Hematopoietic multipotent progenitor cell treated with erythropoietin and hydrocortisone succinate and interleukin-3 and kit ligand, for 6 days (in vitro differentiated cells): ENCODE measurements around the gene WNT9B.

Experiments
- DNase-seq: peaks from one replicate; pipeline ENCODE4 v3.0.0-alpha.2; 2015

The WNT9B gene, protein sequence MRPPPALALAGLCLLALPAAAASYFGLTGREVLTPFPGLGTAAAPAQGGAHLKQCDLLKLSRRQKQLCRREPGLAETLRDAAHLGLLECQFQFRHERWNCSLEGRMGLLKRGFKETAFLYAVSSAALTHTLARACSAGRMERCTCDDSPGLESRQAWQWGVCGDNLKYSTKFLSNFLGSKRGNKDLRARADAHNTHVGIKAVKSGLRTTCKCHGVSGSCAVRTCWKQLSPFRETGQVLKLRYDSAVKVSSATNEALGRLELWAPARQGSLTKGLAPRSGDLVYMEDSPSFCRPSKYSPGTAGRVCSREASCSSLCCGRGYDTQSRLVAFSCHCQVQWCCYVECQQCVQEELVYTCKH

DNA sequence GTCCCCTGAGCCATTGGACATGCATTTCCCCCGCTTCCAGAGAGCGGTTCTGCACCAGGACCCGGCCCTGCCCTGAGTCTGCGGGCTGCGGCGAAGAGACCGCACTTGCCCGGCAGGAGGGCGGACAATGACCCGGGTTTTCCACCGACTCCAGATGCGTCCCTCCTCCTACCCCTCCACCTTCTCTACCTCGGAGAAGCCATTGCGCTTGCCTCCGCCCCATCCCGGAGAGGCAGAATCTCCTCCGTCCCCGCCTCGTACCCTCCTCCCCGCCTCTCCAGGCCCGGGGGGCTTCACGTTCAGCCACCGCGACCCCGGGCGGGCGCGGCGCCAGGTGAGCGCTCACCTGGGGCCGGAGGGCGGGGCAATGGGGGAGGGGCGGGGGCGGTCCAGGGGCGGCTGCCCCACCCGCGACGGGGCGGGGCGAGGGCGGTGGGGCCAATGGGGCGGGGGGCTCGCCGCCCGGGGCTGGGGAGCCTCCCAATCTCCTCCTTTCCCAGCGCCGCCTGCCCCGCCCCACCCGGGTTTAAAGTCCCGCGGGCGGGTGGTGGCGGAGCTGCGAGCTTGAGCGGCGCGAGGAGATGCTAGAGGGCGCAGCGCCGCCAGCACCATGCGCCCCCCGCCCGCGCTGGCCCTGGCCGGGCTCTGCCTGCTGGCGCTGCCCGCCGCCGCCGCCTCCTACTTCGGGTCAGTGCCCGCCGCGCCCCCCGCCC, at the start of gene WNT9B:
WNT9B (plus strand) TSS at position 555 of the 713 bp plus-strand sequence; CDS start at position 611, 56 bp downstream.
- DNase-seq: peak; percentile 38

DNA sequence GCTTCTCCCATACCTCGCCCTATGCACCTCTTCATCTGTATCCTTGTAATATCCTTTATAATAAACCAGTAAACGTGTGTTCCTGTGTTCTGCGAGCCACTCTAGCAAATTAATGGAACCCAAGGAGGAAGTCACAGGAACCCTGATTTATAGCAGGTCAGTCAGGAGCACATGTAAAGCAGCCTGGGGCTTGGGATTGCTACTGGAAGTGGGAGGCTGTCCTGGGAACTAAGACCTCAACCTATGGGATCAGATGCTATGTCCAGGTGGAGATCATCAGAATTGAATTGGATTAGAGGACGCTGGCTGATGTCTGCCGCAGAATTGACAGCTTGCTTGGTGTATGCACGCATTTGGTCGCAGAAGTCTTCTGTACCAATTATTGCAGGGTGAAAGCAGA, 48.6 kb upstream of the WNT9B start:
- no peak for DNase-seq

DNA sequence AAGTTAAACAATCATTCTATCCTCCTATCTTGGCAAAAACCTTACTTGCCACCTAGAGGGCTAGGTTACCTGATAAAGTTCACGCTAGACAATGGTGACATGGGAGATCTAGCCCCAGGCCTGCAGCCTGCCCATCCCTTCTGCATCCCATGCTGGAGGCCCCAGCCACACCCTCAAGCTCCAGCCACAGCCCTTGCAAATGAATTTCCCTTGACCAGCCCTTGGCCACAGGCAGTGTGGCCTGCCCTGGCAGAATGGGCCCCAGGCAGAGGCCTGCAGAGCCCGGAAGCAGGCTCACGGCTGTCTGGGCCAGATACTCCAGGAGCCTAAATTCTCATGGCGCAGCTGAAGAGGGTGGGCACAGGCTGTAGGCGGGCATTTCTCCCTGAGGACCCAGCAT, 47.8 kb upstream of the WNT9B start:
- no peak for DNase-seq

DNA sequence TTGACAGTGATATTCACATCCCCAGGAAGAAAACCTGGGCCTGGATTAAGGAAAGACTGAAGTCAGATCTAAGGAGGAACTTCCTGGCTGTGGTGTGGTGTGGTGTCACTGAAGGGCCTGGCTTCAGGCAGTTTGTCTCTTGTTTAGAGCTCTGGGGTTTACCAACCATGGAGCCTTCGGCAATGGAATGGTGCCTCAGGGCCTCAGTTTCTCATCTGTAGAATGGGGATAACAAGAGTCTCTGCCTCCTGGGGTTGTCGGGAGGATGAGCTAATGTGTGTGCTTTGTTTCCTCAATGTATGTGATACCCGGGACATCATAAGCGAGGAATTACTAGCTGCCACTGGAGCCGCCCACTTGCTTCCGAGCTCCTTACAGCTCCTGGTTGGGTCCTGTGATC, 45.6 kb upstream of the WNT9B start:
- DNase-seq: no peak

DNA sequence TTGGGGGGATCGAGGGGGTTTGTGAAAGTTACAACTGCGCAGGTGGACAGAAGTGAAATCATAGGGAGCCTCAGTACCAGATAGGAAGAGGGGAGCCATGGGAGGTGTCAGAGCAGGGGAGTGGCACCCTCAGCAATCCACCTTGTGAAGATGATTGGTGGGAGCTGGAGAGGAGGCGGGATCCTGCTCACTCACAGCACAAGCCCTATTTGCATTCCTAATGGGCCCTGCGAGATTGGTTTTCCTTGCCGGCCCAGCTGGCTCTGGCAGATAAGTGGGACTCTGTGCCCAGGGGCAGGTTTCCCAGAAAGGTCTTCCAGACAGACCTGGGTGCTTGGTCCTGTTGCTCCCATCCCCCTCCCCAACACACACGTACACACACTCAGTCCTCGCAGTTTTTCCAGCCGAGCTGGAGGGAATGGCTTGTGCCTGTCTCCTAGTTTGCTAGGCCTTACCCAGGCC, 42.2 kb upstream of the WNT9B start:
- DNase-seq: peak; percentile 39

DNA sequence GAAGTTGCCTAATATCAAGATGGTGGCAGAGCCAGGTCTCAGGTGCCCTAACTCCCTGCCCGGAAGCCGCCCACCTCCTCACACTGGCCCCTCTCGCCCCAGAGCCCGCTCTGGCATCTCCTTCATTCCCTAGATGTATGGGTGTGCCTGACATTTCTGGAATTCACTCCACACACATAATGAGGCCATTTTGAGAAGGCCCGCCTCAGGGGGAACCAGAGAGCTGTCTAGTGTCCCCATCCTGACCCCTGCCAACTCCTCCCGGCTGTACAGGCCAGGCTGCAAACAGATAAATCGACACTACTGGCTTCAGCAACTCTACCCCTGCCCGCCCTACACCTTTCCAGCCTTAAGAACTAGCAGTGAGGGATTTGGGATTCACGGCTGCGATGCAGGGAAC, 40.5 kb upstream of the WNT9B start:
- DNase-seq: no peak

DNA sequence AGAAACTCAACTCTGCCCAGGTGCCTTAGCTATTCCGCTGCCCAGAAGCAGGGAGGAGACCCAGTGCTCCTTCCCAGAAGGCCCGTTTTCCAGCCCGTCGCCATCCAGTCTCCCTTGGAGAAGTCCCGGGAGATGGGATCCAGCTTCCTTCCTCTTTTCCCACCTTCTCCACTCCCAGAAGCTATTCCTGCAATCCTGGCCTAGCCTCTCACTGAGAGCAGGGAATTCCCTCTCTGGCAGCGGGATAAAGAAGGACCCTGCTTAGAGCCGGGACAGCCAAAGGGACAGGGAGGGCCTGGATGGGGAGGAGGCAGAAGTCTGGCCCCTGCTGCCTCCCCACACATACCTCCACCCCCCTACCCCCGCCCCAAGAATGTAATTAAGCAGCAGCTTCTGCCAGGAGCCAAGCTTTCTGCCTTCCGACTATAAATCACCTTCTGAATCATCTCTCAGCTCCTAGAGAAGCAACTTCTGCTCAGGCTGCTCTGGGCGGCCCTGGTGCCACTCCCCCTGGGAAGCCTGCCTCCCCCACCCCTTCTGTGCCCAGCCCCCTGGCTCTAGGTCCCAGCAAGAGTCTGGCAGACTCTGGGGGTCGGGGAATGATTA, 39.3 kb upstream of the WNT9B start:
- no peak for DNase-seq

DNA sequence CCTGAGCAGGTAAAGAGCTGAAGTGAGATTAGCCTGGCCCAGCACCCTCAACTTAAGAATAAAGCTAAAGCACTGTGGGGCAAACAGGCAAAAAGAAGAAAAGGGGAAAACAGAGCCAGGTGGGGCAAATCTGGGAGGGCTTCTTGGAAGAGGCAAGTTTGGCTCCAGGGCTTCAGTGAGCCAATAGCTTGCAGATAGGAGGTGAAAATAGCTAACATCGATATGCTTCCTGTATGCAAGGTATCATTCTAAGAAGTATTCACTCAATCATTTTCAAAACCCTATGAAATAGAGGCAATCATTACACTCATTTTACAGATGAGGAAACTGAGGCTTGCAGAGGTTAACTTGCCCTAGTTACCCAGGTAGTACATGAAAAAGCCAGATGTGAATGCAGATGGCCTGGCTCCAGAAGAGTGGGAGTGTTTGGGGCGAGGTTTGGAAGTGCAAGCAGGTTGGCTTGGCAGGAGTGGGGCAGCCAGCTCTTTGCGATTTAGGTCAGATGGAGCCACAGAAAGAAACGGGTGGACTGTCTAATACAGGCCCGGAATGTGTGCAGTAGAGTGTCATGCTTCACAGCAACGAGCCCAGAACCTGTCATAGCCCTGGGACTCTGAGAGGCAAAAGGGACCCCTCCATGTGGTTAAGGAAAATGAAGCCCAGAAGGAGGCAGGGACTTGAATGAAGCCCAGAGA, 38.6 kb upstream of the WNT9B start:
- no peak for DNase-seq

DNA sequence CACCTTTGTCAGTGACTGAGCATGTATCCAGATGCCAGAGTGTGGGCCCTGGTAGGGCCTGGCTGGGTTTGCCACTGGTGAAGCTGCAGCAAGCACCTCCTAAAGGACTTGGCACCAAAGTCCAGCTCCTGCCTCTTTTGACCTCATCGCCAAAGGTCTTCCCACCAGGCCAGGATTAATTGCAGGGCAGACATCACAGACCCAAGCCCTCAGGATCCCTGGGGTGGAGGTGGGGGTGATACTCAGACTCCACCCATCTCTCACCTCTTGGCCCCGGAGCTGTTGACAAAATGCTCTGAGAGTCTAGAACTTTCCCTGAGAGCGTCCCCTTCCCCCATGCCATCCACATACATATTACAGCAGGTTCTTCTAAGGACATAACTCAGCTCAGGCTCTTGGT, 37.5 kb upstream of the WNT9B start:
- DNase-seq: no peak

DNA sequence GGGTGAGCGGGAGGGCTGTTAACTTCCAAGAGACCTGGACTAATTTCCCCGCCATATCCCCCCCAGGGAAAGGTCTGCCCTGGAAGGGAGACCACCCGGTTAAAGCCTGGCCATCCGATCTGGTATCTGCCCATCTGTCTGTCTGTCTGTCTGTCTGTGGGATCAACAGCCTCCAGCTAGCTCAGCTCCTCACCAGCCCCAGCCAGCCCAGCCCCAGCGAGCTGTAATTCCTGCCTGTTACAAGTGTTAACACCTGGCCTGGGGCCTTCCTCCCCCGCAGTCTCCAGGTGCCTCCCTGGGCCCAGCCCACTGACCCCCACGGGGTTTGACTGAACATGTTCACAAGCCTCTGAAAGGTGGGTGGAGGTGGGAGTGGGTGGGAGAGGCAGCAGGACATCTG, 36.9 kb upstream of the WNT9B start:
- no peak for DNase-seq

DNA sequence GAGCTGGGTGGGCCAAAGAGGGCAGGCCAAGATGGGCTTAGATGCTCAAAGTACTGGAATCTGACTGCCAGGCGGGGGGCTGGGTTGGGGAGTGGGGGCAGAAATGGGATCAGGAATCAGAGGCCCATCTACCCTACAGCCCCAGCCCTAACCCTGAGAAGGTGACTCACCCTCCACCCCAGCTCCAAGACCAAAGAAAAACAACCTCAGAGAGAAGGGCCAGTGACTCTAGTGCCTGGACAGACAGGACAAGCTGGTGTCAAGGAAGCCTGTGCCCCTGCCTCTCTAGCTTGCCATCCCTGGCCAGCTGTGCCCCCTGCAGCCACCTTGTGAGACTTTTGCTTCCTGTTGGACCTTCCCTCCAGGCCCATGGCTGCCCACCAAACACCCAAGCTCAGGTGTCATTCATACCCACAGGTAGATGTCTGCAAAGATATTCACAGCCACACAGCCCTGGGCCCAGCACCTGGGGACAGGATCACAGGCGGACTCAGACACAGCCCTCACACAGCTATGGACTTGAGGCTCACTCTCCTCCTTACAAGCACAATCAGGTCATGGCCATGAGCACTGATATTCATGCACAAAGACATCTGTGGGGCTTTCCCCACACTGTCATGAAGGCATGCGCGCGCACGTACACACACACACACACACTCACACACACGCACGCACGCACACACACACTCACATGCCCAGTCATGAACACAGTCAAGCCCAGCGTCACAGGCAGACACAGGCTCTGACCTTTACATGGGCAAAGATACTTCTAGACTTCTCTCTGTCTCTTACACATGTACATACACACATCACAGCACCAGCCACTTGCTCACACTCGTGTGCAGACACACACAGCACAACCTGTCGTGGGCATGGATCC, 35.7 kb upstream of the WNT9B start:
- no peak for DNase-seq

DNA sequence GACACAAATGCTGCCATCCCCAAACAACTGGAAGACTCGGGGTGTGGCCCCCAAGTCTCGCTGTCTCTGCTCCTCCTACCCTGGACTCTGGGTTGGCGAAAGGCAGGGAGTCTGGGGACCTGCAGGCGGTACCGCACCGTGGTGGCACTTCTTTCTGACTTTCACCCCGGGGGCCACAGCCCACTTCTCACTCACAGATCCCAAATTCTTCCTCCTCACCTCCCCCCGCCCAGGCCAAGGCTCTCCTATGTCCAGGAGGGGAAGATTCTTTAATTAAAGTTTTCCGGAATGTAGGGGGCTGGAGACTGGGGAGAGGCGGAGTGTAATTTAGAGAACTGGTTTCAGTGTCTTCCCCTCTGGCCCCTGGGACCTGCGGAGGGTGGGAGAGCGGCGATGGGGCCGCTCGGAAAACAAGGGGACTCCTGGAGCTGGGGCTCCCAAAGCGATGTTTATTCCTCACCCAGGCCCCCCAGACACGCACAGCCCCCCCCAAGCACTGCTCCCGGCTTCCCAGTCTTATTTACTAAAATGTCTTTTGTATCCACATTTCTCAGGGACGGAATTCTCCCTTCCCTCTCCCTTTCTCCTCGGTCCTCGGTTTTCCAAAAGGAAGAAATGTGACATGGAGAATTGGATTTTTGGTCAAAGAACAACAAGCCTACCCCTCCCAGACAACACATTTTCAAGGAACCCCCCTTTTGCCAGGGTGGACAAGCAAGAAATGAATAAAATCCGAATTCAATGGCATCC, 34.1 kb upstream of the WNT9B start:
- DNase-seq: no peak

DNA sequence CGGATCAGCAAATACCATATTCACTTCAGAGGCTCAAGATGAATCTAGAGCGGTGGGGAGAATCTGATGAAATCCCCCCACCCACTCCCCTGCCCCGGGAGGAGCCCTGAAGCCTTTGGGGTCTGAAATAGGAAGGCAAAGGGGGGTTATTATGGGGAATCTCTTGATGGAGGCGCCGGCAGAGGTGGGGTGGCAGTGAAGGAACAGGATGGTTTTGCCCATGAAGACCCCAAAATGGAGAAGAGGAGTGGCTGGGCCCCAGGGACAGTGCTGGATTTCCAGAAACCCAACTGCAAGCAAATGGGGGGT, 33.5 kb upstream of the WNT9B start:
- no peak for DNase-seq

DNA sequence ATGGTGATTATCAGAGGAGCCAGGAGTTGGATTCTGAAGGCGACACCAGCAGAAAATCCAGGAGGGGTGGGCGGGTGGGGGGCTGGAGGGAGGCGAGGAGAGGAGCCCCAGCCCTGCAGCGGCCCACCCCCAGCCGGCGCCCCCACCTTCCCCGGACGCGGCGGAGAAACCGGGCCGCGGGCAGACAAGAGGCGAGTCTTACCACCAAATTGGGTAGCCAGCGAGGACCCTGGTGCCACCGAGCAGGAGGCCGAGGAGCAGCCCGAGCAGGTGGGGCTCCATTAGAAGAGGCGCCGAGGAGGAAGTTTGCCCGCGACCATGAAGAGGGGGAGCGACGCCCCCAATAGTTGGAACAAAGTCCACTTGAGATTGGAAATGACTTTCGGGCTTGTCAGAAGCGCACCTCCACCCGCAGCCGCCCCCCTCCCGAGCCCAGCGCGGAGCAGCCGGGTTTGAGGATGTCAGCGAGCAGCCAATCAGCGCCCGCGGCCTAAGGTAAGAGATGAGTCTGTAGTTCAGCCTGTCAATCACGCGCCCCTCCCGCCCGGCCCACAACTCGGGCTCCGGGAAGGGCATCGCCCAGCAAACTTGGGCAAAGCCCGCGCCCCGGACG, 33.0 kb upstream of the WNT9B start, which contains the start of gene WNT3:
WNT3 (minus strand) TSS at position 377 of the 613 bp plus-strand sequence; CDS start at position 282, 95 bp downstream.
- DNase-seq: peak; percentile 49

DNA sequence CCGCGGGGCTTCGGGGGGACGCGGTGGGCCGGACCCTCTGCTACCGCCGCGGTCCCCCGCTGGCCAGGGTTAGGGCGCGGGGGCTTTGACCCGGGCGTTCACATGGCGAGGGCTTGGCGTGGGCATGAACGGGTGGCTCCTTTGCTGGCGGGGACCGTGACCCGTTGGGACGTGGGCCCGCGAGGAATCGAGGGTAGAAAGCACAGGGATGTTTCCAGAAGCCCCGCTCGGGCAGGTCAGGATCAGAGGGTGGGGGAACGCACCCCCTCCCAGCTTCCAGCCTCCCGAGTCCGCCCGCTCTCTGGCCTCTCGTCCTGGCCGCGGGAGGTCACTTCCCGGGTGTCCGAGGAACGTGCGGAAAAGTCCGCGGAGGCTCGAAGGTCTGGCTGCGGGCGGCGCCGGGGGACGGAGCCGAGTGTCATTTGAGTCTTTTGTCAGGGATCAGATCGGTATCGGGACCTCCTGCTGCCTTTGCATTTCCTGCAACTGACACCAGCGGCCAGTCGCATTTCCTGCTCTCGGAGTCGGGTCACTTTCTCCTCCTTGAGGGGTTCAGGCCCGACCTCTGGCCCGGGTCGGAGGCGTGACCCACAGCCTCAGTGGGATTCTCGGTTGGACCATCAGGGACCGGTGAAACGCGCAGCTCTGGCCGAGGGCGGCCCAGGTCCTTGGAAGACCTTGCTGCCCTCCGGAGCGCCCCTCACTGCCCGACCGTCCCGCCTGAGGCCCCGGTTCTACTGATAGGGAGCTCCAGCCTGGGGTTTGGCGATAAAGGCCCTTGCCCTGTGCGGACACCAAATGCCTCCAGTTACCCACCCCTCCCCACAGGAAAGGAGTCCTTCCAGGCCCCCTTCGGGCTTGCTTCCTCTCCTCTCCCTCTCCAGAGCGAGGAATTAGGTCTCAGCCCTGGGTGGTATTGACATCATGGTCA, 32.2 kb upstream of the WNT9B start:
- DNase-seq: peak; percentile 66

DNA sequence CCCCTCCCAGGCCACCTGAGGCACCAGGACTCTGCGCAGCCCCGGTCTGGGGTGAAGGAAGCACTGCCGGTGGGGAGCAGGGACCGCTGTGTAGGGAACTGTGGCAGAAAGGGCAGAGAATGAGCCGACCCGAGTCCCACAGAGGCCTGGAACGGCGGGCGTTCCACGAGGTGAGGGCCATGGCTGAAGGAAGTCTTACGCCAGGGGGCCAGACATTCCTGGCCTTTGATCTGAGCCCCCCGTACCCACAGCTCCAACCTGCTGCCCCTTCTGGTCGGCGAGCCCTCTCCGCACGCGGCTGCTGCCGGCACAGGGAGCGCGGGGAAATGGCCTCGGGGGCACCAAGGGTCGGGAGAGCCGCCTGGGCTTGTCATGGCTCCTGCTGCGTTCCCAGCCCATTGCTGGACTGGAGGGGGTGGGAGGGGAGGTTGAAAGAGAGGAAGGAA, 31.5 kb upstream of the WNT9B start:
- DNase-seq: no peak

DNA sequence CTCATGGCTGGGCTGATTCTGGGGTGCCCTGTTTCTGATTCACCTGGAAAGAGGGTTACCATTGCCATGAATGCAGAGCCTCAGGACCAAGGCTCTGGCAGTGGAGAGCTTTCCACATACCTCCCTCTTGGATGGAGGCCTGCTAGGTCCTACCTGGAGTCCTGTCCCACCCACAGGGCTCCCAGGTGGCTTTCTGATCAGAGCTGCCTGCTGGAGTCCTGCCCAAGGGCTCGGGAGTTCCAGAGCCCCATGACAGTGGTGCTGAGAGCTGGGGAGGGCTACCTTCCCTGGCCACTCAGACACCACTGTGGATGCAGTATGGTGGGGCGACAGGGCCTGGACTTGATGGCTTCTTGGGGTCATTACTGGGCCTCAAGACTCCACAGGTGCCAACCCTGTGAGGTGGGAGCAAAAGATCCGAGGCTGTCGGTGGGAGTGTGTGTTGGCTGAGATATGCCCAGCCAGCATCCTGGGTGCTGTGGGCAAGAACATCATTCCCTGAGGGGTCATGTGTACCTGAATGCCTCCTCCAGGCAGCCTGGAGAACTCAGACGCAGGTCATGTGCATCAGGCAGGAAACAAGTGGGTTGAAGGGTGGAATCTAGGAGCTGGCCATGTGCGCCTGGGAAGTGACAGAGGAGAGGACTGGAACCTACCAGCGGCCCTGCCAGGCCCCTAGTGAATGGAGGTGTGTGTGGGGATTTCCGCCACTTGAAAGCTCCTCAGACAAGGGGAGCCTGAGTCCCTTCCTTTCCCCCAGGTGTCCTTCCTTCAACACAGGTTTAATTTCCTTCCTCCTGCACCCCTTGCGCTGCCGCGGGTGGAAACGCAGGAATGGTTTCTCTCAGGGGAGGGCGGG, 30.6 kb upstream of the WNT9B start:
- DNase-seq: no peak

DNA sequence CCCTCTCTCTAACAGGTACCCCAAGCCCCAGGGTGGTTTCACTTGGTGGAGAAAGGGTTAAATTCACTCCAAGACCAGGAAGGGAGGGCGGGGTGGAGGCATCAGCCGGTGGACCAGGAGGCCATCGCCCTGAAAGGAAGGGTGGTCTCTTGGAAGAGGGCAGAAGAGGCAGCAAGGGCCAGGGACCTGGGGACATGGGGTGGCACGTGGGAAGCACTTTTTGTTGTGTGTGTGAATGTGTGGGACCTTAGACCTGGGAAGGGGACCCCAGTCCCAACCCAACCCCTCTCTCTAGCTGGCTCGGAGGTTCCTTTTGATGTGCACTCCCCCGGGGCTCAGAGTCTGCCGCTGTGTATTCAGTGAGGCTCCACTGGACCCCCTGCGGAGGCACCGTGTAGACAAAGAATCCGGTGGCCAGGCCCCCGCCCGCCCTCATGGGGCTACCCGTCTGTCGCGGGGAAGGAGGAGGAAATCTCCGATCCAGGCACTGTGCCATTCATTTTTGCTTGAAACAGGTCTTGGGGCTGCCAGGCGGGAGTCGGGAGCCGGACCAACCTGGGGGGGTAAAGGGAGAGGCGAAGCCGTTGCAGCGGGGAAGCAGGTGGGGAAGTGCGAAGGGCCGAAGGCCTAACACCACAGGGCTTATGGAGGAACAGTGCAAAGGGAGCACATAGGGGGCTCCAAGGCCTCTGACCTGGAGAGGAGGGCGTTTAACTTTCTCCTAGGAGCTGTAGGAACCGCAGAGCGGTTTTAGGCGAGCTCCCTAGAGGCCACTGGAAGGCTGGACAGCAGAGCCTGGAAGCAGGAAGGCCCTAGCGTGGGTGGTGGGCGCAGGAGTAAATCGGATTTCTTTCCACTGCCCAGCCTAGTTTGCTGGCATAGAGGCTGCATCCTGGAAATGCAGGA, 29.6 kb upstream of the WNT9B start:
- DNase-seq: no peak
